ENCODE measurements around the gene SUSD2.
"Not testable (repeated sequence)": the region's sequence is repeated elsewhere in the genome, so short reads cannot be mapped to it uniquely, and the experiment has no call there.

Gene SUSD2

GRCh38 chr22:24189249-24190158 lies 8.2 kb downstream of the SUSD2 start:
- DNase-seq (ENCODE audit: low read depth) = no peak

DNA sequence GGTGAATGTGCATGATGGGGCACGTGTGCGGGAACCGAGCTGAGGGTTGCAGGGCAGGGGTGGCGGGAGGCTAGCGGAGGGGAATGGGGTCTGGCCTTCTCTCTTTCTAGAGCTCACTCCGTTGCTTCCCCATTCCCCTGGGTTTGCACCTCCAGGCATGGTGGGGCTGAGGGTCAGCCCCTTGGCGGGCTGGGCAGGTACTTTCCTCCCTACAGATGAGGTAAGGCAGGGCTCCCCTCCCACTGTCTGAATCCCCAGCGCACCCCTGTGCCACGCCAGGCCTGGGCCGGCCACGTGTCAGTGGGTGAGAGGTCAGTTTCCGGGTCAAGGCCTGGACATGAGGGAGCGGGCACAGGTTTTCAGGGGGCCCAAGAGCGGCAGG lies 8.9 kb downstream of the SUSD2 start:
- no peak for DNase-seq (ENCODE audit: low read depth)

DNA sequence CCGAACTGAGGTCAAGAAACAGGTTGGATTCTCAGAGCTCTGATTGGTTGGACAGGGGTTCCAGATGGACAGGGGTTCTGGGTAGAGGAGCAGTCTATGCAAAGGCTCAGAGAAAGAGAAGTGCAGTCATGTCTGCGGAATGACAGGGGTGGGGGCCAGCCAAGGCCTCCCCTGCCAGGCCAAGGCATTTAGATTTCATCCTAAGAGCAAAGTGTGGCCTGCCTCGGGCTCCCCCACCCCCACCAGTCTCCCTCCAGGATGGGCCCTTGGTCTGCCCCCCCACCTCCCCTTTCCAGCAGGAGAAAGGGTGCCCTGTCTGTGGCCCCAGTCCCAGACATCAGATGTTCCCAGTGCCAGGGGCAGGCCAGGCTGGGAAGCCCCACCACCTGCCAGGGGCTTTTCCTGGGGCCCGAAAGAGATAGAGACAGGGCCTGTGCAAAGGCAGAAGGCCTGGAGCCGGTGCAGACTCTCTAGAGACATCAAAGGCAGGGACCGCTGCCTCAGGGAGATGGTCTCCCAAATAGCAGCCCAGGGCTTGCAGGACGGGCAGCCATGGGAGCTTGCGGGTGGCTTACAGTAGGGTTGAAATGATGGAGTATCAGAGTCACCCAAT lies 9.4 kb downstream of the SUSD2 start:
- no peak for DNase-seq (ENCODE audit: low read depth)

DNA sequence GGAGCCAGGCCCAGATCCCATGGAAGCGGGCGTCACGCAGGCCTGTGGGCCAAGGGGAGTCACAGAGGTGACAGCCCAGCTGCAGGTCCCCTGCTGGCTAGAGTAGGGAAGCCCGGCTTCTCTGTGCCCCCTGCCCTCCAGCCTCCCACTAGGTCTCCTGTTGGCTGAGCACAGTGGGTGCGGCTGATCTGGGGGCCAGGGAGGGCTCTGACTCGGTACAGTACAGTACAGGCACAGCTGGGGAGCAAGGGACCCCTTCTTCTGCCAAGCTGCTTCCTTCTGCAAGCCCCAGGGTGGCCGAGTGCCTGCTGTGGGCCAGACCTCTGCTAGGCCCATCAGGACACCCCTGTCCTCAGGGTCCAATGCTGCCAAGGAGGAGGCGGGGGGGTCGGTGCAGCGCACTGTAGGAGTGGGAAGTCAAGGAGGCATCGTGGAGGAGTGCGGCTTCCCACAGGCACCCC lies 10.1 kb downstream of the SUSD2 start:
- DNase-seq (ENCODE audit: low read depth) = no peak

GRCh38 chr22:24191893-24192292 lies 10.6 kb downstream of the SUSD2 start:
- no peak for DNase-seq (ENCODE audit: low read depth)

GRCh38 chr22:24198682-24199052 lies 17.4 kb downstream of the SUSD2 start:
- DNase-seq (ENCODE audit: low read depth) = no peak

GRCh38 chr22:24200619-24201212 lies 19.4 kb downstream of the SUSD2 start:
- no peak for DNase-seq (ENCODE audit: low read depth)

DNA sequence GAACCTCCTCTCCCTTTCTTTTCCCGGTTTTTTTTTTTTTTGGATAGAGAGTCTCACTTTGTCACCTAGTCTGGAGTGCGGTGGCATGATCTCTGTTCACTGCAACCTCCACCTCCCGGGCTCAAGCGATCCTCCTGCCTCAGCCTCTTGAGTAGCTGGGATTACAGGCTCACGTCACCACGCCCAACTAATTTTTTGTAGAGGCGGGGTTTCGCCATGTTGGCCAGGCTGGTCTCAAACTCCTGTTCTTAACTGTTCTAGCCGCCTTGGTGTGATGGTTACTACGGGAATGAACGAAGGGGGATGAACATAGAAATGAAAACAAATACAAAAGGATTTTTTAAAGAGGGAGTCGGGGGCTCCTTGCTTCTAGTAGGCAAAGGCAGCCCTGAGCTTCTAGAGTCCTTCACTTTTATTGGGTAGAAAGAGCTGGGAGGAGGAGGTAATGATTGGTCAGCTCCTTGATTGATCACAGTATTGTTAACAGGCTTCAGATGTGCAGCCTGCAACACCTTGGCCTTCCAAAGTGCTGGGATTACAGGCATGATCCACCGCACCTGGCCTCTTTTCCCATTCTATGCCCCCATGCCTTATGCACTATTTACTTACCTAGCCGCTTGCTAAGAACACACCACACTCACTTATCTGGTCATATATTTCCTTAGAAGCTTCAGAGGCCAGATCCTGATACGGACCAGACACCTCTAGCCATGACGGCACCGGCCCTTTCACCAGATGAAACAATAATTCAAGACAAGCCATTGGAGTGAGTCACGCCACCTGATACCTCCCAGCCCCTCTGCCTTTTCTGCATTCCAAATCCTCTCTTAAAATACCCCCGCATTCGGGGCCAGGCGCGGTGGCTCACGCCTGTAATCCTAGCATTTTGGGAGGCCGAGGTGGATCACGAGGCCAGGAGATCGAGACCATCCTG lies 20.7 kb downstream of the SUSD2 start:
- DNase-seq (ENCODE audit: low read depth) = no peak

- not testable (repeated sequence) for DNase-seq (ENCODE audit: low read depth)
Measured at GRCh38 chr22:24203856-24204255, 22.6 kb downstream of the SUSD2 start.

DNA sequence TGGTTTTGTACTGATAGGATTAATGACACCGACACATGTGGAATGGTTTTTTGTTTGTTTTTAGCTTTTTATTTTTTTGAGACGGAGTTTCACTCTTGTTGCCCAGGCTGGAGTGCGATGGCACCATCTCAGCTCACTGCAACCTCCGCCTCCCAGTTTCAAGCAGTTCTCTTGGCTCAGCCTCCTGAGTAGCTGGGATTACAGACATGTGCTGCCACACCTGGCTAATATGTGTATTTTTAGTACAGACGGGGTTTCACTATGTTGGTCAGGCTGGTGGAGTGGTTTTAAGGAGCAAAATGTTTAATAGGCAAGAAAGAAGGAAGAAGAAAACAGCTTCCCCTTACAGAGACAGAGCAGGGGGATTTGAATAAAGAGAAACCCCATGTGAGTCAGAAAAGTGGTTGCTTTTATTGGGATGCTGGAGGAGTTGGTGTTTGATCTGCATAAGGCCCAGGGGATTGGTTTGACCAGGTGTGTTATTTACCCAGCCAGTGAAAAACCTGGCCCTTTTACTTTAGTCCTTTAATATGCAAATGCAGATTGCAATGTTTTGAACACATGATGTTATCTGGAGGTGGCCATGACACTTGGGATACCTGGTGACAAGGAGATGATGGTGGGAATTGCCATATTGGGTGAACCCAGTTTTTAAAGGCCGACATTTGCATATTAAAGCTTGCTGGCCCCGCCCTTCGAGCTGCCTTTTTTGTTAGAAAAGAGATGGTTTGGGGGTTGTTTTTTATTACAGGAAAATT lies 24.3 kb downstream of the SUSD2 start:
- no peak for DNase-seq (ENCODE audit: low read depth)

GRCh38 chr22:24206460-24207263 lies 25.4 kb downstream of the SUSD2 start:
- DNase-seq (ENCODE audit: low read depth) = not testable (repeated sequence)

GRCh38 chr22:24207264-24208011 lies 26.2 kb downstream of the SUSD2 start:
- no peak for DNase-seq (ENCODE audit: low read depth)

GRCh38 chr22:24208012-24208749 lies 26.9 kb downstream of the SUSD2 start:
- no peak for DNase-seq (ENCODE audit: low read depth)

- no peak for DNase-seq (ENCODE audit: low read depth)
Measured at GRCh38 chr22:24209016-24209415, 27.7 kb downstream of the SUSD2 start.

DNA sequence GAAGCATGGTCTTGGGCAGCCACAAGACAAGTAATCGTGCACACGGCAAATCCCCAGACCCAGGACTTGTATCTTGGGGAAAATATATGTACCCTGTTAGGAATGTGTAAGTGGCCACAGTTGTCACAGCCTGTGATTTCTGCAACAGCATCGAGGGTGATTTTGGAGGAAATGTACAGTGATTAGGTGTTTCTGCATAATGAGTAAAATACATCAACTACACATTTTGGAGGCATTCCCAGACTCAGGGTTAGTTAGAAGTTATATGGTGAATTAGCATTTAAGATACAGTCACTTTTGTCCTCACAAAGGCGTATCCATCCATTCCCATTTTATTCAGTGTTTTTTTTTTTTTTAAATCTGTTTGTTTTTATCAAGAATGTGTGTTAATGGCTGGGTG lies 28.4 kb downstream of the SUSD2 start:
- DNase-seq (ENCODE audit: low read depth) = no peak

DNA sequence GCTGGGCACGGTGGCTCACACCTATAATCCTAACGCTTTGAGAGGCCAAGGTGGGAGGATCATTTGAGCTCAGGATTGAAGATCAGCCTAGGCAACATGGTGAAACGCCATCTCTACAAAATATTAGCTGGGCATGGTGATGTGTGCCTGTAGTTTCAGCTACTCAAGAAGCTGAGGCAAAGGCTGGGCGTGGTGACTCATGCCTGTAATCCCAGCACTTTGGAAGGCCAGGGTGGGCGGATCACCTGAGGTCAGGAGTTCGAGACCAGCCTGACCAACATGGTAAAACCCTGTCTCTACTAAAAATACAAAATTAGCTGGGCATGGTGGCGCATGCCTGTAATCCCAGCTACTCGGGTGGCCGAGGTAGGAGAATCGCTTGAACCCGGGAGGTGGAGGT lies 29.1 kb downstream of the SUSD2 start:
- not testable (repeated sequence) for DNase-seq (ENCODE audit: low read depth)

GRCh38 chr22:24211716-24212115 lies 30.4 kb downstream of the SUSD2 start:
- DNase-seq (ENCODE audit: low read depth) = not testable (repeated sequence)

DNA sequence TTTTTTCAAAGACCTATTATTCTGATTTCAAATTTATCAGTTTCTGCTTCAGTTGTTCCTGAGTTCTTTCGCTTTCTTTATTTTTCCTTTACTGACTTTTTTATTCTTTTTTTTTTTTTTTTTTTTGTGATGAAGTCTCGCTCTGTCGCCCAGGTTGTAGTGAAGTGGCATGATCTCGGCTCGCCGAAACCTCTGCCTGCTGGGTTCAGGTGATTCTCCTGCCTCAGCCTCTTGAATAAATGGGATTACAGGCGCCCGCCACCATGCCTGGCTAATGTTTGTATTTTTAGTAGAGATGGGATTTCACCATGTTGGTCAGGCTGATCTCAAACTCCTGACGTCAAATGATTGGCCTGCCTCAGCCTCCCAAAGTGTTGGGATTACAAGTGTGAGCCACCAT lies 31.8 kb downstream of the SUSD2 start:
- DNase-seq (ENCODE audit: low read depth) = not testable (repeated sequence)

Measured in activated gamma-delta T cell treated with anti-CD3 and anti-CD28 coated beads, Interleukin-2, amount 50 U/mL, for 16 hours (primary cell).